HepG2 (cell line): ENCODE data around the gene DOCK1. TPM values are rescaled to one million over a fixed set of nuclear protein-coding genes. Genes with fewer than 3 reads are reported as not detected.

Source experiments
- ATAC-seq: fragments of 200-7000 bp; cut with Tn5 transposase; 3 replicates; pipeline ENCODE4 v1.9.1; 2020; ENCODE audit warnings: mild to moderate bottlenecking, moderate library complexity
- BruUV-seq: library from RNA; stranded (reverse); fragments of 400-500 nt; replicated peaks from 2 replicates; lab custom pipeline; 2021; lab: Mats Ljungman, UMichigan
- CTCF ChIA-PET: fragments of 300-600 bp; formaldehyde crosslinking; extraction: SDS; loops from one replicate; lab custom pipeline; 2021; ENCODE audit warnings: low total read pairs, inconsistent platforms, low intra/inter-chr PET ratio; lab: Yijun Ruan, JAX
- POLR2A ChIA-PET: fragments of 350-600 bp; sonication (Branson Sonifier 250); formaldehyde crosslinking; loops from one replicate; lab custom pipeline; 2020; ENCODE audit warnings: antibody characterized with exemption, inconsistent platforms; lab: Yijun Ruan, JAX
- DNase-seq: peaks from one replicate; pipeline ENCODE4 v3.0.0-alpha.2; 2015; ENCODE audit warnings: low spot score
- FAIRE-seq: peaks from 3 replicates; lab custom pipeline; 2011; peaks lifted over from hg19 to GRCh38; lab: Jason Lieb, UNC
- H2AFZ ChIP-seq: one replicate; pipeline ENCODE4 v1.6.1; 2011; ENCODE audit warnings: low read length, inconsistent platforms
- H3K27ac ChIP-seq: fragments of 300-600 bp; 3 replicates; pipeline ENCODE4 v1.8.0; 2011; ENCODE audit warnings: mixed run types, mild to moderate bottlenecking, mixed read lengths, low read length, inconsistent platforms; ENCODE audit not compliant: insufficient read depth; ENCODE audit errors: extremely low read length
- H3K27me3 ChIP-seq, 2 experiments: fragments of 200-600 bp in 1 of 2; 2 replicates in 1 of 2; 3 replicates in 1 of 2; pipeline versions ENCODE4 v1.6.0 to v1.8.0; 2011; ENCODE audit warnings: low read length in 2 of 2, mild to moderate bottlenecking in 2 of 2, moderate library complexity in 2 of 2, inconsistent platforms in 1 of 2; ENCODE audit not compliant: insufficient read depth in 2 of 2, control insufficient read depth in 1 of 2
- H3K36me3 ChIP-seq, 2 experiments: fragments of 200-600 bp in 1 of 2; replicated peaks in 1 of 2; 2 replicates in 1 of 2; 3 replicates in 1 of 2; pipeline versions ENCODE4 v1.5.1 to v1.8.0; 2011; ENCODE audit warnings: low read length in 2 of 2, inconsistent platforms in 1 of 2; ENCODE audit not compliant: insufficient read depth in 2 of 2, control insufficient read depth in 1 of 2
- H3K4me1 ChIP-seq: 2 replicates; pipeline ENCODE4 v1.5.1; 2012; ENCODE audit warnings: low read length, inconsistent platforms; ENCODE audit not compliant: insufficient read depth
- H3K4me2 ChIP-seq: 2 replicates; pipeline ENCODE4 v1.6.0; 2011; ENCODE audit warnings: low read depth, low read length, inconsistent platforms
- H3K4me3 ChIP-seq, 3 experiments: fragments of 200-600 bp in 1 of 3; sonication (generic), shearing (Covaris generic) in 1 of 3; replicated peaks in 1 of 3; 2 replicates each; pipeline ENCODE4 v1.5.1; 2011 to 2016; ENCODE audit warnings: low read length in 3 of 3, inconsistent platforms in 2 of 3, low read depth in 2 of 3, mild to moderate bottlenecking in 2 of 3, control low read depth in 1 of 3, mixed read lengths in 1 of 3; ENCODE audit not compliant: insufficient read depth in 1 of 3
- H3K79me2 ChIP-seq: one replicate; pipeline ENCODE4 v1.6.1; 2011; ENCODE audit warnings: low read length, inconsistent platforms; ENCODE audit not compliant: insufficient read depth
- H3K9ac ChIP-seq: 2 replicates; pipeline ENCODE4 v1.6.0; 2011; ENCODE audit warnings: mild to moderate bottlenecking, low read depth, low read length, inconsistent platforms; ENCODE audit not compliant: insufficient read depth
- H3K9me3 ChIP-seq: 2 replicates; pipeline ENCODE4 v1.5.1; 2012; ENCODE audit warnings: mild to moderate bottlenecking, low read length
- H4K20me1 ChIP-seq: 2 replicates; pipeline ENCODE4 v1.6.0; 2011; ENCODE audit warnings: inconsistent platforms, mild to moderate bottlenecking, low read length, moderate library complexity; ENCODE audit not compliant: insufficient read depth
- ATM ChIP-seq: fragments of 450-650 bp; IDR thresholded peaks from 2 replicates; pipeline ENCODE4 v1.7.1; 2017; ENCODE audit warnings: mild to moderate bottlenecking, borderline replicate concordance
- CREM ChIP-seq, 2 experiments: sonication (generic) in 1 of 2; formaldehyde crosslinking in 1 of 2; IDR thresholded peaks; 2 replicates each; pipeline versions ENCODE4 v1.4.0 to v1.6.1; 2016 to 2020; ENCODE audit warnings: antibody characterized with exemption in 1 of 2, mild to moderate bottlenecking in 1 of 2, missing genetic modification reagents in 1 of 2
- DMAP1 ChIP-seq: IDR thresholded peaks from 2 replicates; pipeline ENCODE4 v1.6.1; 2016
- ELF3 ChIP-seq: IDR thresholded peaks from 2 replicates; pipeline ENCODE4 v1.6.1; 2016; ENCODE audit warnings: missing genetic modification reagents, missing compliant biosample characterization
- EP300 ChIP-seq, 3 experiments: sonication (generic) in 1 of 3; formaldehyde crosslinking in 1 of 3; IDR thresholded peaks; 2 replicates each; pipeline versions ENCODE4 v1.5.1 to v1.6.1; 2011 to 2020; ENCODE audit warnings: low read depth in 2 of 3, low read length in 2 of 3, borderline replicate concordance in 1 of 3, improper control_type of control experiment in 1 of 3, mild to moderate bottlenecking in 1 of 3, missing genetic modification reagents in 1 of 3, moderate library complexity in 1 of 3
- FOSL2 ChIP-seq: sonication (generic); formaldehyde crosslinking; IDR thresholded peaks from 2 replicates; pipeline ENCODE4 v1.4.0; 2020; ENCODE audit warnings: missing genetic modification reagents
- GMEB2 ChIP-seq: IDR thresholded peaks from 2 replicates; pipeline ENCODE4 v1.6.1; 2016; ENCODE audit warnings: missing biosample characterization, missing genetic modification reagents, low read depth
- HDAC2 ChIP-seq: sonication (generic); formaldehyde crosslinking; IDR thresholded peaks from 2 replicates; pipeline ENCODE4 v1.4.0; 2020; ENCODE audit warnings: missing genetic modification reagents
- MAX ChIP-seq: IDR thresholded peaks from 2 replicates; pipeline ENCODE4 v1.6.1; 2012; ENCODE audit warnings: inconsistent platforms
- MEF2D ChIP-seq: sonication (generic); formaldehyde crosslinking; IDR thresholded peaks from 2 replicates; pipeline ENCODE4 v1.5.1; 2020; ENCODE audit warnings: mild to moderate bottlenecking, missing genetic modification reagents
- MXI1 ChIP-seq: IDR thresholded peaks from 3 replicates; pipeline ENCODE4 v1.6.1; 2012; ENCODE audit warnings: low read depth, low read length, inconsistent platforms, borderline replicate concordance
- RAD51 ChIP-seq: fragments of 450-650 bp; IDR thresholded peaks from 2 replicates; pipeline ENCODE4 v1.6.1; 2016; ENCODE audit warnings: borderline replicate concordance
- SOX13 ChIP-seq, 3 experiments: fragments of 450-650 bp in 1 of 3; sonication (generic) in 1 of 3; formaldehyde crosslinking in 1 of 3; IDR thresholded peaks in 2 of 3; conservative IDR thresholded peaks in 1 of 3; 2 replicates each; pipeline versions ENCODE4 v1.5.0 to v1.6.1; 2016 to 2020; ENCODE audit warnings: antibody characterized with exemption in 1 of 3, mild to moderate bottlenecking in 1 of 3, missing compliant biosample characterization in 1 of 3, missing genetic modification reagents in 1 of 3, moderate library complexity in 1 of 3
- SOX5 ChIP-seq: IDR thresholded peaks from 2 replicates; pipeline ENCODE4 v1.6.1; 2016; ENCODE audit warnings: borderline replicate concordance
- SOX6 ChIP-seq, 2 experiments: fragments of 450-650 bp in 1 of 2; sonication (generic) in 1 of 2; formaldehyde crosslinking in 1 of 2; IDR thresholded peaks; 2 replicates each; pipeline versions ENCODE4 v1.4.0 to v1.6.1; 2017 to 2020; ENCODE audit warnings: antibody characterized with exemption in 1 of 2, mild to moderate bottlenecking in 1 of 2, missing genetic modification reagents in 1 of 2
- THAP8 ChIP-seq: sonication (generic); formaldehyde crosslinking; IDR thresholded peaks from 2 replicates; pipeline ENCODE4 v1.5.1; 2020; ENCODE audit warnings: missing genetic modification reagents, mild to moderate bottlenecking, borderline replicate concordance
- XRCC5 ChIP-seq: fragments of 200-400 bp; formaldehyde crosslinking; optimal IDR thresholded peaks from 2 replicates; pipeline ENCODE3; 2017; ENCODE audit warnings: mild to moderate bottlenecking, low read length
- ZMYM2 ChIP-seq: sonication (generic); formaldehyde crosslinking; IDR thresholded peaks from 2 replicates; pipeline ENCODE4 v1.8.0; 2022; ENCODE audit warnings: mild to moderate bottlenecking, missing genetic modification reagents
- ZNF331 ChIP-seq: sonication (generic); formaldehyde crosslinking; IDR thresholded peaks from 2 replicates; pipeline ENCODE4 v1.4.0; 2020; ENCODE audit warnings: missing genetic modification reagents
- ZNF652 ChIP-seq: IDR thresholded peaks from 2 replicates; pipeline ENCODE4 v1.6.1; 2016; ENCODE audit warnings: low read depth, borderline replicate concordance
- WGBS: methylation state at CpG from one replicate; pipeline ENCODE4 v1.1.6; 2017; ENCODE audit warnings: low lambda C conversion rate; 5-methylcytosine and 5-hydroxymethylcytosine counted together
- in situ Hi-C: cut with HindIII; loops from 2 replicates; pipeline ENCODE4 v1.10.0; 2017; ENCODE audit warnings: low pct_unique_long_range_greater_than_20kb; ENCODE audit not compliant: extremely low pct_ligation_motif_present
- intact Hi-C: fragments of 100-400 bp; cut with micrococcal nuclease; formaldehyde crosslinking; loops from one replicate; pipeline ENCODE4 v1.10.0; 2022; ENCODE audit not compliant: unreplicated experiment
- polyA plus RNA-seq, 8 experiments: library from polyadenylated mRNA; depleted of rRNA in 3 of 8; stranded (reverse) in 7 of 8; unstranded in 1 of 8; fragments of >200 nt; fragmentation: Illumina TruSeq in 4 of 8; extraction: Trizol in 4 of 8; gene quantifications; 2 replicates each; pipeline versions ENCODE4 v1.2.1 to v1.2.3, GENCODE V29; 2011 to 2016; ENCODE audit warnings: low read depth in 4 of 8, missing spikeins in 1 of 8, mixed read lengths in 1 of 8; ENCODE audit not compliant: insufficient read depth in 1 of 8
- total RNA-seq, 5 experiments: library from RNA; depleted of rRNA; stranded (reverse); fragments of >200 nt; fragmentation: Illumina TruSeq; extraction: Trizol; gene quantifications; 2 replicates each; pipeline ENCODE4 v1.2.3, GENCODE V29; 2016; ENCODE audit warnings: low read depth in 1 of 5

DOCK1 gene
- total and polyA plus RNA-seq, 2 of the 13 experiments (the other 11 are each of a cell fraction or from before 2014, with no cell fraction given): 8.3 to 25.5 TPM

GRCh38 chr10:127278001-127278400 lies 372.8 kb downstream of the DOCK1 start:
- H3K4me2 ChIP-seq: peak overlapping the region; percentile 37
- no TSS peak for BruUV-seq
- peak overlapping the region; percentile 68 for H3K27ac ChIP-seq
- TF ChIP-seq THAP8 (CRISPR knock-in tag) (no peak), MXI1 (peak; percentile 36; the same call in 1 of the 3 replicates), ZMYM2 (CRISPR knock-in tag) (no peak), XRCC5 (peak; percentile 39), SOX6 (IDR thresholded peaks at IDR 0.05) (no peak), SOX6 (CRISPR knock-in tag; IDR thresholded peaks at IDR 0.05) (peak; percentile 59; the same call in 1 of the 2 replicates), ELF3 (peak; percentile 25; the same call in 1 of the 2 replicates), HDAC2 (CRISPR knock-in tag) (0 out of 2 replicates have a peak, but pooled peaks have one; percentile 23), SOX13 (IDR thresholded peaks at IDR 0.05) (no peak; the same call in 1 of the 2 replicates), SOX13 (CRISPR knock-in tag; conservative IDR thresholded peaks at IDR 0.05 in 1 of 2, IDR thresholded peaks at IDR 0.05 in 1 of 2) (peak in 1 of 2 experiments; percentile 44; a peak in 1 of 4 replicates), ATM (no peak), ZNF652 (CRISPR knock-in tag) (peak; percentile 95), CREM (IDR thresholded peaks at IDR 0.05) (peak; percentile 43; the same call in 1 of the 2 replicates), CREM (CRISPR knock-in tag; IDR thresholded peaks at IDR 0.05) (no peak), RAD51 (no peak), DMAP1 (peak; percentile 40; the same call in 1 of the 2 replicates), GMEB2 (CRISPR knock-in tag) (no peak), MEF2D (no peak), FOSL2 (CRISPR knock-in tag) (peak; percentile 82), ZNF331 (CRISPR knock-in tag) (0 out of 2 replicates have a peak, but pooled peaks have one; percentile 13), SOX5 (CRISPR knock-in tag) (0 out of 2 replicates have a peak, but pooled peaks have one; percentile 46), EP300 (IDR thresholded peaks at IDR 0.05; ENCODE audit: low read depth in 2 of 2, low read length in 2 of 2) (peak in 1 of 2 experiments; percentile 15; a peak in 1 of 4 replicates), EP300 (CRISPR knock-in tag; IDR thresholded peaks at IDR 0.05; ENCODE audit: borderline replicate concordance) (no peak), MAX (peak; percentile 69)

More at GRCh38 chr10:127278001-127278400, 372.8 kb downstream of the DOCK1 start:
- ChIA-PET POLR2A (interaction anchor here (3.1 kb wide), 1 partner anchor 23 kb away, joined by 68 read pairs; no protein-coding TSS in a partner anchor), CTCF (no interaction called here)
- H2AFZ ChIP-seq: no peak overlapping the region
- intact Hi-C loops: no loop called here
- peak; percentile 48 for ATAC-seq
- H4K20me1 ChIP-seq: no peaks in the 10 kb centered on the region
- H3K27me3 ChIP-seq: no peaks in the 10 kb centered on the region
- H3K4me1 ChIP-seq: peaks cover 47% of the 10 kb centered on the region
- H3K4me3 ChIP-seq: no peak overlapping the region
- H3K79me2 ChIP-seq: no peaks in the 10 kb centered on the region
- peak; percentile 69 for DNase-seq
- peaks cover 0 to 3% of the 10 kb centered on the region in 2 experiments; a peak in 1 of 5 replicates for H3K36me3 ChIP-seq
- WGBS: 57% methylated on average over 5 of the region's 5 CpGs
- in situ Hi-C loops: no loop called here
- peak; percentile 39 for FAIRE-seq
- no peaks in the 10 kb centered on the region for H3K9me3 ChIP-seq
- peak overlapping the region; percentile 49 for H3K9ac ChIP-seq
